Ascending aorta (tissue), 2 donors: ENCODE results near the gene CYBA. TPM values are rescaled to one million over a fixed set of nuclear protein-coding genes. Genes with fewer than 3 reads are reported as not detected.

Source experiments
- DNase-seq, 2 donors: peaks; one replicate each; pipeline ENCODE4 v3.0.0-alpha.2; 2019; ENCODE audit warnings: low spot score in 2 of 2
- H3K27ac ChIP-seq, 2 donors: fragments of 200-600 bp; sonication (generic); one replicate each; pipeline ENCODE4 v1.5.1; 2016 to 2017; ENCODE audit warnings: mild to moderate bottlenecking in 1 of 2
- H3K27me3 ChIP-seq: fragments of 200-600 bp; sonication (generic); one replicate; pipeline ENCODE4 v1.5.1; 2017
- H3K36me3 ChIP-seq, 2 donors: fragments of 200-600 bp; sonication (generic); one replicate each; pipeline ENCODE4 v1.5.1; 2016
- H3K4me1 ChIP-seq, 2 donors: fragments of 200-600 bp; sonication (generic); one replicate each; pipeline ENCODE4 v1.5.1; 2016 to 2017; ENCODE audit warnings: mild to moderate bottlenecking in 1 of 2
- H3K4me3 ChIP-seq, 2 donors: fragments of 200-600 bp; sonication (generic); one replicate each; pipeline ENCODE4 v1.5.1; 2016 to 2017; ENCODE audit warnings: mild to moderate bottlenecking in 1 of 2
- H3K9me3 ChIP-seq, 2 donors: fragments of 200-600 bp; sonication (generic); one replicate each; pipeline ENCODE4 v1.5.1; 2016
- CTCF ChIP-seq, 3 experiments: fragments of 200-600 bp in 2 of 3; fragments of 450-650 bp in 1 of 3; sonication (generic) in 2 of 3; IDR thresholded peaks; one replicate each; pipeline ENCODE4 v1.5.1; 2016 to 2019; ENCODE audit warnings: antibody characterized with exemption in 3 of 3, mild to moderate bottlenecking in 1 of 3, moderate library complexity in 1 of 3
- intact Hi-C: fragments of 100-400 bp; cut with DNase I; formaldehyde crosslinking; loops from one replicate; pipeline ENCODE4 v1.15.1; 2023
- total RNA-seq: library from RNA; depleted of rRNA; stranded (reverse); fragments of >200 nt; gene quantifications from one replicate; pipeline ENCODE4 v1.1.0, GENCODE V29; 2016

The CYBA gene
- total RNA-seq, 1 donor from 2014 or later, result 361 TPM

GRCh38 chr16:88639231-88640038 lies 11.4 kb downstream of the CYBA start:
- DNase-seq, result no peak
- no peak for TF ChIP-seq CTCF (IDR thresholded peaks at IDR 0.05)
- Histone ChIP-seq H3K27ac (no peak overlapping the region), H3K4me3 (no peak overlapping the region), H3K4me1 (peaks cover 0 to under 1% of the 10 kb centered on the region in 2 donors), H3K36me3 (no peaks in the 10 kb centered on the region), H3K9me3 (no peaks in the 10 kb centered on the region), H3K27me3 (no peaks in the 10 kb centered on the region)
- intact Hi-C loops, result no loop called here

- Histone ChIP-seq H3K36me3 (peaks cover 0 to 2% of the 10 kb centered on the region in 2 donors), H3K27ac (no peak within 1 kb of the TSS), H3K9me3 (no peaks in the 10 kb centered on the region), H3K27me3 (no peaks in the 10 kb centered on the region), H3K4me3 (no peak within 1 kb of the TSS), H3K4me1 (peaks cover 0 to 4% of the 10 kb centered on the region in 2 donors)
- TF ChIP-seq CTCF (IDR thresholded peaks at IDR 0.05), result no peak
- intact Hi-C loops, result no loop called here
- DNase-seq, result no peak
These were observed 12.3 kb downstream of the CYBA start, which contains the start of gene IL17C for GRCh38 chr16:88638323-88639230. TSS of gene IL17C (plus strand) at chr16:88638572. CDS start at chr16:88638642, 70 bp downstream.

GRCh38 chr16:88636488-88637265 lies 14.2 kb downstream of the CYBA start:
- Histone ChIP-seq H3K27me3 (no peaks in the 10 kb centered on the region), H3K36me3 (peaks cover 10 to 19% of the 10 kb centered on the region in 2 donors), H3K9me3 (no peaks in the 10 kb centered on the region), H3K27ac (no peak overlapping the region), H3K4me1 (peaks cover 0 to 4% of the 10 kb centered on the region in 2 donors), H3K4me3 (no peak overlapping the region)
- DNase-seq, result no peak
- no peak for TF ChIP-seq CTCF (IDR thresholded peaks at IDR 0.05)
- intact Hi-C loops, result no loop called here

- no peak for DNase-seq
- no peak for TF ChIP-seq CTCF (IDR thresholded peaks at IDR 0.05)
- Histone ChIP-seq H3K4me1 (peaks cover 0 to 4% of the 10 kb centered on the region in 2 donors), H3K27ac (no peak overlapping the region), H3K36me3 (peaks cover 17 to 27% of the 10 kb centered on the region in 2 donors), H3K27me3 (no peaks in the 10 kb centered on the region), H3K9me3 (no peaks in the 10 kb centered on the region), H3K4me3 (no peak overlapping the region)
- intact Hi-C loops, result no loop called here
These were observed 15.1 kb downstream of the CYBA start for GRCh38 chr16:88635671-88636319.
